Lower leg skin (tissue), 3 donors: ENCODE measurements around the gene SMIM10L2A.

Source experiments
- POLR2A ChIP-seq, 2 donors: fragments of 450-650 bp; IDR thresholded peaks; one replicate each; pipeline ENCODE4 v1.6.1; 2016 to 2017; ENCODE audit warnings: antibody characterized with exemption in 2 of 2, mild to moderate bottlenecking in 1 of 2, moderate library complexity in 1 of 2
- TF ChIP-seq, protein P1 (sequence below), 3 donors: fragments of 450-650 bp; IDR thresholded peaks; one replicate each; pipeline ENCODE4 v1.5.1; 2016; ENCODE audit warnings: antibody characterized with exemption in 3 of 3, mild to moderate bottlenecking in 3 of 3, moderate library complexity in 2 of 3

DNA sequence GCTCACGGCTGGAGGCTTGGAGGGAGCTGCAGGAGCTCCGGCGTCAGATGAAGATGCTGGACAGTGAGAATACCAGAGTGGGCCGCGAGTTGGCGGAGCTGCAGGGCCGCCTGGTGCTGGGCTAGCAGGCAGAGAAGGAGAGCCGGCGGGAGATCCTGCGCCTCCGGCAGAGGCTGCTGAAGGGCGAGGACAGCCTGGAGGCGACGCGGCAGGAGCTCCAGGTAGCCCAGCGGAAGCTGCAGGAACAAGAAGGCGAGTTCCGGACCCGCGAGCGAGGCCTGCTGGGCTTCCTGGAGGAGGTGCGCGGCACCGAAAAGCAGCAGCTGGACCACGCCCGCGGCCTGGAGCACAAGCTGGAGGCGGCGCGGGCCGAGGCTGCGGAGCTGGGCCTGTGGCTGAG, 14.7 kb downstream of the SMIM10L2A start:
- TF ChIP-seq POLR2A (IDR thresholded peaks at IDR 0.05), result no peak
- TF ChIP-seq, protein P1, sequence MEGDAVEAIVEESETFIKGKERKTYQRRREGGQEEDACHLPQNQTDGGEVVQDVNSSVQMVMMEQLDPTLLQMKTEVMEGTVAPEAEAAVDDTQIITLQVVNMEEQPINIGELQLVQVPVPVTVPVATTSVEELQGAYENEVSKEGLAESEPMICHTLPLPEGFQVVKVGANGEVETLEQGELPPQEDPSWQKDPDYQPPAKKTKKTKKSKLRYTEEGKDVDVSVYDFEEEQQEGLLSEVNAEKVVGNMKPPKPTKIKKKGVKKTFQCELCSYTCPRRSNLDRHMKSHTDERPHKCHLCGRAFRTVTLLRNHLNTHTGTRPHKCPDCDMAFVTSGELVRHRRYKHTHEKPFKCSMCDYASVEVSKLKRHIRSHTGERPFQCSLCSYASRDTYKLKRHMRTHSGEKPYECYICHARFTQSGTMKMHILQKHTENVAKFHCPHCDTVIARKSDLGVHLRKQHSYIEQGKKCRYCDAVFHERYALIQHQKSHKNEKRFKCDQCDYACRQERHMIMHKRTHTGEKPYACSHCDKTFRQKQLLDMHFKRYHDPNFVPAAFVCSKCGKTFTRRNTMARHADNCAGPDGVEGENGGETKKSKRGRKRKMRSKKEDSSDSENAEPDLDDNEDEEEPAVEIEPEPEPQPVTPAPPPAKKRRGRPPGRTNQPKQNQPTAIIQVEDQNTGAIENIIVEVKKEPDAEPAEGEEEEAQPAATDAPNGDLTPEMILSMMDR (IDR thresholded peaks at IDR 0.05), result no peak
